Measurements from ENCODE around the gene LONRF3.

DNA sequence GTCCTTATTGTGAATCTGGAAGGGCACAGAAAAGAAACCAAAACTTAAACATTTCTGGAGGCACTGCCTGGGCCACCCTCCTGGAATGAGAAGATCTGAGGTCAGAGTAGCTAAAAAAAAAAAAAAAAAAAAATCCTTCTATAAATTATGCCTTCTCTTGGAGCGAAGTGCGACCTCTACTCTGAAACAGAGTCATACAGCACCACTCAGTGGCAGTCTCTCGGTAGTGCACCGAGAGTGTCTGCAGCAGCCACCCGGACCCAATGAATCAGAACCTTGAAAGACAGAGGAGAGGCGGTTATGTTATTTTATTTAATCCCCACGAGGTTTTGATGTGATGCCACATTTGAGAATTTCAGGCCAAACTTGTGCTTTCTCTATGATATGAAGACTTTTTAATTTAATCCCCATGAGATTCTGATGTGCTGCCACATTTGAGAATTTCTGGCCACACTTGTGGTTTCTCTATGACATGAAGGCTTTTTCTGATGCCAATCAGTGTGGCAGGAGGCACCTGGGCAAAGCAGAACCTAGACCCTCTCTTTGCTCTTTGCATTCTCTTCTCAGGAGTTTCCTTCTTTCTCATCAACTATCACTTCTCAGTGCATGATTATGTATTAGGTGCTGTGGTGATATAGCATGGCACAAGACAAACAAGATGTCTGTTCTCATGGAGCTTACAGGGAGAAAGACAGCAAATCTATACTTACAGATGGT, 92.8 kb downstream of the LONRF3 start:
- TF ChIP-seq, protein P1, sequence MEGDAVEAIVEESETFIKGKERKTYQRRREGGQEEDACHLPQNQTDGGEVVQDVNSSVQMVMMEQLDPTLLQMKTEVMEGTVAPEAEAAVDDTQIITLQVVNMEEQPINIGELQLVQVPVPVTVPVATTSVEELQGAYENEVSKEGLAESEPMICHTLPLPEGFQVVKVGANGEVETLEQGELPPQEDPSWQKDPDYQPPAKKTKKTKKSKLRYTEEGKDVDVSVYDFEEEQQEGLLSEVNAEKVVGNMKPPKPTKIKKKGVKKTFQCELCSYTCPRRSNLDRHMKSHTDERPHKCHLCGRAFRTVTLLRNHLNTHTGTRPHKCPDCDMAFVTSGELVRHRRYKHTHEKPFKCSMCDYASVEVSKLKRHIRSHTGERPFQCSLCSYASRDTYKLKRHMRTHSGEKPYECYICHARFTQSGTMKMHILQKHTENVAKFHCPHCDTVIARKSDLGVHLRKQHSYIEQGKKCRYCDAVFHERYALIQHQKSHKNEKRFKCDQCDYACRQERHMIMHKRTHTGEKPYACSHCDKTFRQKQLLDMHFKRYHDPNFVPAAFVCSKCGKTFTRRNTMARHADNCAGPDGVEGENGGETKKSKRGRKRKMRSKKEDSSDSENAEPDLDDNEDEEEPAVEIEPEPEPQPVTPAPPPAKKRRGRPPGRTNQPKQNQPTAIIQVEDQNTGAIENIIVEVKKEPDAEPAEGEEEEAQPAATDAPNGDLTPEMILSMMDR (CRISPR knock-in tag; IDR thresholded peaks at IDR 0.05) = peak; percentile 63
- TF ChIP-seq PAWR (CRISPR knock-in tag; IDR thresholded peaks at IDR 0.05; ENCODE audit: borderline replicate concordance) = no peak
- no peak for TF ChIP-seq SRSF9 (IDR thresholded peaks at IDR 0.05; ENCODE audit: borderline replicate concordance, insufficient read depth, low read depth, low read length, poor library complexity, severe bottlenecking)
- no peak for TF ChIP-seq ZNF431 (CRISPR knock-in tag; IDR thresholded peaks at IDR 0.05; ENCODE audit: borderline replicate concordance, low read depth)
- no peak for TF ChIP-seq POLR2A (IDR thresholded peaks at IDR 0.05; ENCODE audit: insufficient read depth in 1 of 2, low read depth in 2 of 2, low read length in 2 of 2)
- no peak for TF ChIP-seq CEBPB (IDR thresholded peaks at IDR 0.05; ENCODE audit: borderline replicate concordance, low read depth, low read length)
- TF ChIP-seq POLR2AphosphoS5 (IDR thresholded peaks at IDR 0.05; ENCODE audit: low read depth, low read length) = no peak
- TF ChIP-seq EZH2 (conservative IDR thresholded peaks at IDR 0.05; ENCODE audit: low read depth, low read length) = no peak
- TF ChIP-seq ZNF775 (CRISPR knock-in tag; IDR thresholded peaks at IDR 0.05; ENCODE audit: borderline replicate concordance) = no peak
- TF ChIP-seq EP300 (IDR thresholded peaks at IDR 0.05; ENCODE audit: low read depth in 2 of 2, low read length in 2 of 2) = no peak
- no peak for TF ChIP-seq EP300 (CRISPR knock-in tag; IDR thresholded peaks at IDR 0.05; ENCODE audit: borderline replicate concordance)
- no peak for TF ChIP-seq TBP (CRISPR knock-in tag; IDR thresholded peaks at IDR 0.05)

Data from HepG2 (cell line).